ENCODE results near the gene LRRC47.

GRCh38 chr1:3817138-3817740 is 20.9 kb upstream of the LRRC47 start:
- TF ChIP-seq CTCF (IDR thresholded peaks at IDR 0.05; ENCODE audit: control extremely low read depth in 1 of 3, insufficient read depth in 1 of 3, low read depth in 1 of 3, low read length in 3 of 3) (no peak), CREB1 (IDR thresholded peaks at IDR 0.05) (no peak), PHF8 (conservative IDR thresholded peaks at IDR 0.05; ENCODE audit: low read depth, low read length) (no peak), EZH2 (IDR thresholded peaks at IDR 0.05; ENCODE audit: low read depth, low read length, severe bottlenecking) (no peak), EP300 (IDR thresholded peaks at IDR 0.05; ENCODE audit: borderline replicate concordance in 1 of 2, low read depth in 2 of 2, low read length in 2 of 2) (no peak), RXRA (IDR thresholded peaks at IDR 0.05; ENCODE audit: insufficient read depth, low read depth, low read length) (no peak), SIN3A (conservative IDR thresholded peaks at IDR 0.05 in 1 of 2, IDR thresholded peaks at IDR 0.05 in 1 of 2; ENCODE audit: low read depth in 1 of 2, low read length in 2 of 2) (no peak), RAD21 (IDR thresholded peaks at IDR 0.05 in 1 of 2, conservative IDR thresholded peaks at IDR 0.05 in 1 of 2; ENCODE audit: low read depth in 2 of 2, low read length in 2 of 2) (no peak), MAX (IDR thresholded peaks at IDR 0.05) (no peak), SRF (IDR thresholded peaks at IDR 0.05; ENCODE audit: low read depth, low read length) (no peak), YY1 (IDR thresholded peaks at IDR 0.05; ENCODE audit: low read depth, low read length) (no peak), TEAD4 (IDR thresholded peaks at IDR 0.05; ENCODE audit: low read depth, low read length) (no peak)
- TF ChIP-seq, protein P1, sequence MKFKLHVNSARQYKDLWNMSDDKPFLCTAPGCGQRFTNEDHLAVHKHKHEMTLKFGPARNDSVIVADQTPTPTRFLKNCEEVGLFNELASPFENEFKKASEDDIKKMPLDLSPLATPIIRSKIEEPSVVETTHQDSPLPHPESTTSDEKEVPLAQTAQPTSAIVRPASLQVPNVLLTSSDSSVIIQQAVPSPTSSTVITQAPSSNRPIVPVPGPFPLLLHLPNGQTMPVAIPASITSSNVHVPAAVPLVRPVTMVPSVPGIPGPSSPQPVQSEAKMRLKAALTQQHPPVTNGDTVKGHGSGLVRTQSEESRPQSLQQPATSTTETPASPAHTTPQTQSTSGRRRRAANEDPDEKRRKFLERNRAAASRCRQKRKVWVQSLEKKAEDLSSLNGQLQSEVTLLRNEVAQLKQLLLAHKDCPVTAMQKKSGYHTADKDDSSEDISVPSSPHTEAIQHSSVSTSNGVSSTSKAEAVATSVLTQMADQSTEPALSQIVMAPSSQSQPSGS (IDR thresholded peaks at IDR 0.05; ENCODE audit: low read length): no peak

Measured in H1 (cell line).